DMS53 (cell line): ENCODE measurements around the gene DYSF.
"Not testable (repeated sequence)": the region's sequence is repeated elsewhere in the genome, so short reads cannot be mapped to it uniquely, and the experiment has no call there.

Source experiments
- DNase-seq: peaks from one replicate; lab custom pipeline; 2025; lab: John Stamatoyannopoulos, UW

DYSF gene

GRCh38 chr2:71472019-71472418 is 18.7 kb downstream of the DYSF start:
- DNase-seq: no peak

GRCh38 chr2:71473346-71474031 is 20.1 kb downstream of the DYSF start:
- no peak for DNase-seq

- no peak for DNase-seq
These were observed 20.9 kb downstream of the DYSF start for GRCh38 chr2:71474116-71474743.

GRCh38 chr2:71474744-71475397 is 21.5 kb downstream of the DYSF start:
- DNase-seq: no peak

GRCh38 chr2:71476495-71476894 is 23.1 kb downstream of the DYSF start:
- DNase-seq: no peak

- no peak for DNase-seq
These were observed 23.9 kb downstream of the DYSF start for GRCh38 chr2:71477231-71477691.

- no peak for DNase-seq
These were observed 25.4 kb downstream of the DYSF start for GRCh38 chr2:71478806-71479205.

- no peak for DNase-seq
These were observed 25.9 kb downstream of the DYSF start for GRCh38 chr2:71479261-71479660.

GRCh38 chr2:71481111-71481510 is 27.8 kb downstream of the DYSF start:
- DNase-seq: no peak

GRCh38 chr2:71482055-71482454 is 28.7 kb downstream of the DYSF start:
- DNase-seq: no peak

GRCh38 chr2:71483246-71483645 is 29.9 kb downstream of the DYSF start:
- no peak for DNase-seq

- DNase-seq: no peak
These were observed 31.0 kb downstream of the DYSF start for GRCh38 chr2:71484354-71484753.

- no peak for DNase-seq
These were observed 33.7 kb downstream of the DYSF start for GRCh38 chr2:71486881-71487640.

- DNase-seq: not testable (repeated sequence)
These were observed 38.2 kb downstream of the DYSF start for GRCh38 chr2:71491551-71491950.

- no peak for DNase-seq
These were observed 38.8 kb downstream of the DYSF start for GRCh38 chr2:71492112-71492511.

- DNase-seq: no peak
These were observed 40.7 kb downstream of the DYSF start for GRCh38 chr2:71494091-71494490.

- DNase-seq: no peak
These were observed 41.3 kb downstream of the DYSF start for GRCh38 chr2:71494523-71495155.

- no peak for DNase-seq
These were observed 42.9 kb downstream of the DYSF start for GRCh38 chr2:71496156-71496770.

GRCh38 chr2:71498261-71498701 is 44.9 kb downstream of the DYSF start:
- no peak for DNase-seq

GRCh38 chr2:71499691-71500090 is 46.3 kb downstream of the DYSF start:
- DNase-seq: no peak

- DNase-seq: no peak
These were observed 47.2 kb downstream of the DYSF start for GRCh38 chr2:71500426-71501079.
